GM19455 (cell line): ENCODE results near the gene CCDC187.
"Not testable (repeated sequence)": the region's sequence is repeated elsewhere in the genome, so short reads cannot be mapped to it uniquely, and the experiment has no call there.

Experiments used
- ATAC-seq: cut with Tn5 transposase; IDR thresholded peaks from one replicate; pipeline ENCODE4 v1.9.1; 2021; ENCODE audit not compliant: unreplicated experiment

Gene CCDC187

GRCh38 chr9:136244122-136244968 lies 59.5 kb downstream of the CCDC187 start:
- ATAC-seq: no peak

- ATAC-seq: no peak
These were observed 60.3 kb downstream of the CCDC187 start for GRCh38 chr9:136243631-136244030.

GRCh38 chr9:136242918-136243525 lies 60.9 kb downstream of the CCDC187 start:
- no peak for ATAC-seq

GRCh38 chr9:136242248-136242647 lies 61.6 kb downstream of the CCDC187 start:
- no peak for ATAC-seq

- ATAC-seq: no peak
These were observed 62.4 kb downstream of the CCDC187 start for GRCh38 chr9:136241542-136241941.

- ATAC-seq: no peak
These were observed 63.0 kb downstream of the CCDC187 start for GRCh38 chr9:136240941-136241340.

GRCh38 chr9:136239983-136240330 lies 63.9 kb downstream of the CCDC187 start:
- ATAC-seq: no peak

- ATAC-seq: no peak
These were observed 64.5 kb downstream of the CCDC187 start for GRCh38 chr9:136239135-136239982.

GRCh38 chr9:136238342-136238732 lies 65.6 kb downstream of the CCDC187 start:
- ATAC-seq: no peak

- ATAC-seq: no peak
These were observed 66.2 kb downstream of the CCDC187 start for GRCh38 chr9:136237486-136238341.

GRCh38 chr9:136236471-136237410 lies 67.2 kb downstream of the CCDC187 start:
- ATAC-seq: not testable (repeated sequence)

GRCh38 chr9:136235709-136236455 lies 68.0 kb downstream of the CCDC187 start:
- ATAC-seq: no peak

- ATAC-seq: no peak
These were observed 68.7 kb downstream of the CCDC187 start for GRCh38 chr9:136235171-136235570.

GRCh38 chr9:136234597-136234996 lies 69.3 kb downstream of the CCDC187 start:
- no peak for ATAC-seq

GRCh38 chr9:136233868-136234267 lies 70.0 kb downstream of the CCDC187 start:
- no peak for ATAC-seq

- no peak for ATAC-seq
These were observed 70.5 kb downstream of the CCDC187 start for GRCh38 chr9:136233411-136233810.

GRCh38 chr9:136232969-136233368 lies 70.9 kb downstream of the CCDC187 start:
- ATAC-seq: no peak

GRCh38 chr9:136231478-136232297 lies 72.2 kb downstream of the CCDC187 start:
- no peak for ATAC-seq
